Ascending aorta (tissue), 2 donors: ENCODE results near the gene SF3B1. TPM values are rescaled to one million over a fixed set of nuclear protein-coding genes. Genes with fewer than 3 reads are reported as not detected.
"Not testable (repeated sequence)": the region's sequence is repeated elsewhere in the genome, so short reads cannot be mapped to it uniquely, and the experiment has no call there.

Source experiments
- DNase-seq, 2 donors: peaks; one replicate each; pipeline ENCODE4 v3.0.0-alpha.2; 2019; ENCODE audit warnings: low spot score in 2 of 2
- H3K27ac ChIP-seq, 2 donors: fragments of 200-600 bp; sonication (generic); one replicate each; pipeline ENCODE4 v1.5.1; 2016 to 2017; ENCODE audit warnings: mild to moderate bottlenecking in 1 of 2
- H3K27me3 ChIP-seq: fragments of 200-600 bp; sonication (generic); one replicate; pipeline ENCODE4 v1.5.1; 2017
- H3K36me3 ChIP-seq, 2 donors: fragments of 200-600 bp; sonication (generic); one replicate each; pipeline ENCODE4 v1.5.1; 2016
- H3K4me1 ChIP-seq, 2 donors: fragments of 200-600 bp; sonication (generic); one replicate each; pipeline ENCODE4 v1.5.1; 2016 to 2017; ENCODE audit warnings: mild to moderate bottlenecking in 1 of 2
- H3K4me3 ChIP-seq, 2 donors: fragments of 200-600 bp; sonication (generic); one replicate each; pipeline ENCODE4 v1.5.1; 2016 to 2017; ENCODE audit warnings: mild to moderate bottlenecking in 1 of 2
- H3K9me3 ChIP-seq, 2 donors: fragments of 200-600 bp; sonication (generic); one replicate each; pipeline ENCODE4 v1.5.1; 2016
- CTCF ChIP-seq, 3 experiments: fragments of 200-600 bp in 2 of 3; fragments of 450-650 bp in 1 of 3; sonication (generic) in 2 of 3; IDR thresholded peaks; one replicate each; pipeline ENCODE4 v1.5.1; 2016 to 2019; ENCODE audit warnings: antibody characterized with exemption in 3 of 3, mild to moderate bottlenecking in 1 of 3, moderate library complexity in 1 of 3
- intact Hi-C: fragments of 100-400 bp; cut with DNase I; formaldehyde crosslinking; loops from one replicate; pipeline ENCODE4 v1.15.1; 2023
- total RNA-seq: library from RNA; depleted of rRNA; stranded (reverse); fragments of >200 nt; gene quantifications from one replicate; pipeline ENCODE4 v1.1.0, GENCODE V29; 2016

SF3B1 gene
- total RNA-seq, 1 donor from 2014 or later, result 88.6 TPM

GRCh38 chr2:197372592-197372991 is 62.2 kb downstream of the SF3B1 start:
- no peak overlapping the region for H3K27ac ChIP-seq
- H3K9me3 ChIP-seq, result no peaks in the 10 kb centered on the region
- no peaks in the 10 kb centered on the region for H3K27me3 ChIP-seq
- no peak for TF ChIP-seq CTCF (IDR thresholded peaks at IDR 0.05)
- no peak overlapping the region for H3K4me3 ChIP-seq
- H3K36me3 ChIP-seq, result no peaks in the 10 kb centered on the region
- H3K4me1 ChIP-seq, result no peaks in the 10 kb centered on the region
- intact Hi-C loops, result no loop called here
- DNase-seq, result no peak

GRCh38 chr2:197370664-197371063 is 64.2 kb downstream of the SF3B1 start:
- H3K4me3 ChIP-seq, DNase-seq, H3K27me3 ChIP-seq, H3K36me3 ChIP-seq, H3K4me1 ChIP-seq, intact Hi-C loops, H3K27ac ChIP-seq, H3K9me3 ChIP-seq: not testable (repeated sequence)

GRCh38 chr2:197369933-197370320 is 64.9 kb downstream of the SF3B1 start:
- Histone ChIP-seq H3K27me3 (no peaks in the 10 kb centered on the region), H3K27ac (no peak overlapping the region), H3K9me3 (no peaks in the 10 kb centered on the region), H3K36me3 (no peaks in the 10 kb centered on the region), H3K4me3 (no peak overlapping the region), H3K4me1 (no peaks in the 10 kb centered on the region)
- no peak for DNase-seq
- no peak for TF ChIP-seq CTCF (IDR thresholded peaks at IDR 0.05)
- intact Hi-C loops, result no loop called here

- Histone ChIP-seq H3K4me3 (no peak overlapping the region), H3K27me3 (no peaks in the 10 kb centered on the region), H3K27ac (no peak overlapping the region), H3K36me3 (no peaks in the 10 kb centered on the region), H3K9me3 (no peaks in the 10 kb centered on the region), H3K4me1 (no peaks in the 10 kb centered on the region)
- intact Hi-C loops, result no loop called here
- no peak for TF ChIP-seq CTCF (IDR thresholded peaks at IDR 0.05)
- no peak for DNase-seq
These were observed 65.4 kb downstream of the SF3B1 start for GRCh38 chr2:197369228-197369932.

GRCh38 chr2:197368412-197368811 is 66.4 kb downstream of the SF3B1 start:
- TF ChIP-seq CTCF (IDR thresholded peaks at IDR 0.05), result no peak
- H3K27me3 ChIP-seq, result no peaks in the 10 kb centered on the region
- H3K4me3 ChIP-seq, result no peak overlapping the region
- H3K36me3 ChIP-seq, result no peaks in the 10 kb centered on the region
- no peak overlapping the region for H3K27ac ChIP-seq
- no peaks in the 10 kb centered on the region for H3K9me3 ChIP-seq
- no peaks in the 10 kb centered on the region for H3K4me1 ChIP-seq
- DNase-seq, result no peak
- intact Hi-C loops, result no loop called here

- DNase-seq, result no peak
These were observed 70.8 kb downstream of the SF3B1 start for GRCh38 chr2:197363998-197364397.

More at GRCh38 chr2:197363998-197364397, 70.8 kb downstream of the SF3B1 start:
- Histone ChIP-seq H3K27ac (no peak overlapping the region), H3K9me3 (no peaks in the 10 kb centered on the region), H3K4me1 (no peaks in the 10 kb centered on the region), H3K27me3 (no peaks in the 10 kb centered on the region), H3K4me3 (no peak overlapping the region), H3K36me3 (no peaks in the 10 kb centered on the region)
- TF ChIP-seq CTCF (IDR thresholded peaks at IDR 0.05), result no peak
- intact Hi-C loops, result no loop called here
